ENCODE measurements around the gene DHRS13.
"Not testable (repeated sequence)": the region's sequence is repeated elsewhere in the genome, so short reads cannot be mapped to it uniquely, and the experiment has no call there.

The DHRS13 gene

DNA sequence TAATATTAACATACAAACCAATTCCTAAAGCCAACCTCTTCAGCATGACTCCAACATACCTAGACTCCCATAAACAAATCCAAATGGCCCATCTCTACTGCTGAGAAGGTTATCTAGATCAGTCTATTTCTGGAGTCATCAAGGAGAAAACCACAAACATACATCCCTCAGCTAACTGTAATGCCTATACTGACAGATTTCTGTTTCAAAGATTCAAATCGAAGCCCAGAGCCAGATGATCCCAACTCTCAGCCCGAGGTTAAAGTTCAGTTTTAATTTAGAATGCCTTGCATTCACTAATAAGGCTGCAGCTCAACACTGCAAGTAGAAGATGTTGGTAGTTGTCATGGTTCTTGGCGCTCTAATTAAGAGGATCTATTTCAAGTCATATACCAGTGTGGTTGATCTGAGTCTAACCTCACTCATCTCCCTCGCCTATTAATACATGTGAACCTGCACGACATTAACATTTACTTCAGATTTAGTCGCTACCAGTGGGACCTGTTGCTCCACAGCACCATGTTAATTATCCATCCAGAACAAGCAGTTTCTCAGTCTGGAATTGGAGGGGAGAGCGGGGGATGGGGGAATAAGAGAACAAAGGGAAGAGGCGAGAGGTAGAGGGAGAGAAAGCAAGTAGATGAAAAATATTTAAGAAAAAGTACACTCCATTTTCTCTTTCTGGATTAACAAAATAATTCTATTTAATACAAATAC lies 33.0 kb upstream of the DHRS13 start:
- no peak for DNase-seq (ENCODE audit: low read depth)

DNA sequence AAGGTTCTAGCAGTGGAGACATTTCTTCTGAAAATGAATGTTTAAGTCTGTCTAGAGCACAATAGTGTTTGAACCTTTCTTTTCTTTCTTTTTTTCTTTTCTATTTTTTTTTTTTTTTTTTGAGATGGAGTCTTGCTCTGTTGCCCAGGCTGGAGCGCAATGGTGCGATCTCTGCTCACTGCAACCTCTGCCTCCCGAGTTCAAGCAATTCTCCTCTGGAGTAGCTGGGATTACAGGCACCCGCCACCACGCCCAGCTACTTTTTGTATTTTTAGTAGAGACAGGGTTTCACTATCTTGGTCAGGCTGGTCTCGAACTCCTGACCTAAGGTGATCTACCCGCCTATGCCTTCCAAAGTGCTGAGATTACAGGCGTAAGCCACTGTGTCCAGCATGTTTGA lies 31.6 kb upstream of the DHRS13 start:
- not testable (repeated sequence) for DNase-seq (ENCODE audit: low read depth)

DNA sequence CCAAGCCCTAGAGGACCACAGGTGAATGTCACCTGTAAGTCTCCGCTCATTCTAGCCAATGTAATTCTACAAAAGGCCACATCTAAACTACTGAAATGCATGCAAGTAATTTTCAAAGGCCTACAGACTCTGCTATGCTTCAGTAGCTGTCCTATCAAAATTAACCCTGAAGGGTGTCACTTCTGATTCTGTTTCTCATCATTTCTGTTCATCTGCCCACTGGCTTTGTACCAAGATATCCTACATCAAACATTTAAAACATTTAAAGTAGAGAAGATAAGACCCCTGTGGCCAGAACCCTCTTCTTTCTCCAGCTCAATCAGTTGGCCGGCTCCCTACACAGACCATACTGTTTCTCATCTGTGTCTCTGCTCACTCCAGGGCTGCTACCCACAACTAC lies 26.9 kb upstream of the DHRS13 start:
- DNase-seq (ENCODE audit: low read depth): no peak

DNA sequence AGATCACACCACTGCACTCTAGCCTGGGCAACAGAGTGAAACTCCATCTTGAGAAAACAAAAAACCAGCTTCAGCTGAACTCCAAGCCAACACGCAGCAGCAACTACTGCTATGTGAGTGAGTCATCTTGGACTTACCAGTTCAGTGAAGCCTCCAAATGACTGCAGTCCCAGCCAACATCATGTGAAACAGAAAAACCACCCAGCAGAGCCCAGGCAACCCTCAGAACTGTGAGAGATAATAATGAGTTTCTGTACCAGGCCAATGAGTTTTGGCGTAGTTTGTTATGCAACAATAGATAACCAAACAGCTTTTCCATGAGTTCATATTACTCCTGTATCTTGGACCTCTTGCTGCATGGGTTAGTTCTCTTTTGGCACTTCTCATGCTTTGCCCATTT lies 25.2 kb upstream of the DHRS13 start:
- no peak for DNase-seq (ENCODE audit: low read depth)

DNA sequence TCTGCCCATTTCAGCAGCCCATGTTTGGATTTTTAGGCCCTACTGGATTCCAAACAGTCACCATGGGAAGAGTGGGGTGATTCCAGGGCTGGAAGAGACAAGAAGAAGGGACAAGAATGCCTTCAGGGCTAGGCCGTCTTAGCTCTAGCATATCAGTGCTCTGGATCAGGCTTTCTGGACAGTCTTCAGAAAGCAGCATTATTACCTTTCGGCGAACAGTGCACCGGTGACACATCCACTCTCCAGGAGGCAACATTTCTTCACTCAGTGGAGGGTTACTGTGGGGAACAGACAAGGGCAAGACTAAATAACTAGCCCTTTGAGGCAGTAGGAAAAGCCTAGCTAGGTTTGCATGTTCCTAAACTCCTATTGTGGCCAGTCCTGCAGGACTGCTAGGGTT lies 23.9 kb upstream of the DHRS13 start:
- DNase-seq (ENCODE audit: low read depth): no peak

DNA sequence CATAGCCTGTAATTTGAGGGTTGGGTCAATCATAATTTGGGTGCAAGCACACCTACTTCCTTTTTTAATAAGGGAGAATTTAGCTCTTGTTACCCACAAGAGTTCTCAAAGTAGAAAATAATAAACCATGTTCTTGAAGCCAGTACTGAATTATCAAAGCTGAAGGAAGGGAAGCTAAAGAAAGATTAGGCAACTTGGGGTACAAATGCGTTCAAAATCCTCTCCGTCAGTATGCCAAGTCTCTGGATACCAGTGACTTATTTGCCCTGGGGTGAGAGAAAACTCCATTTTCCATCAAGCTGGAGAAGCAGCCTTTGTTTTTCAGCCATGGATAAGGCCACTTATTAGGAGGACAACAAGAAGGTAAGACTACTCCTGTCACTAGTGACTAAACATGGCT lies 23.5 kb upstream of the DHRS13 start:
- no peak for DNase-seq (ENCODE audit: low read depth)

DNA sequence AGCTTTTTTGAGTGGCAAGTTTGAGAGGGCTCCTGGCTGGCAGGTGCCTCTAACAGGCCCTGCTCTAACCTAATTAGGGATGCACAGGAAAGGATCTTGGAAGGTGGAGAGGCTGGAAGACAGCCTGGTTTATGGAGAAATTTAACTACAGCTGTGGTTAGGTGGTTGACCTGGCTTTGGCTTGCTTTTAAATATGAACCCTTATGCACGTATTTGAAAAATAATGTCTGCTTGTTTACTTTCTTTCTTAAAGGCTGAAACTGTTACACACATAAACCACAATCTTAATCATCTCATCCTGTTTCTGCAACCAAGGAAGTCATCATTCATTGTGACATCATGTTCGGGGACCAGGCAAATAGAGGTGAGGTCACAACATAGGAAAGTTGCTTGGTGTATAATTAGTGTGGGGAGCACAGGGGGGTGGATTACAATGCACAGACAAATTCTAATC lies 23.1 kb upstream of the DHRS13 start:
- no peak for DNase-seq (ENCODE audit: low read depth)

DNA sequence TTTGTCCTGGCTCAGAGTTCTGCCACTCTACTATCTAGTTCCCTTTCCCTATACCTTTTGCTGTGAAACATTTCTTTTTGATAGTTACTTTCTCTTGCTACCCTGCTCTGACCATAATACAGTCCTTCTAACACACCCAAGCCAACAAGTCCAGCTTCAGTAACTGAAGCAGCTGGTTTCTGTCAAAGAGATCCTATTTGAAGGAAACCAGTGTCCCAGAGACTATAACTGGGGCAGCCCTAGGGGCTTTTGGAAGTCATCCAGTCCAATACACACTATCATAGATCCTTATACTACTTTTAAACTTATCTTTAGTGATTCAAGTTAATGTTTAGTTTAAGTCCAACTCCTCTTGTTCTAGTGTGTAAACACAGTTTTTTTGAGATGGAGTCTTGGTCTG lies 17.3 kb upstream of the DHRS13 start:
- no peak for DNase-seq (ENCODE audit: low read depth)

DNA sequence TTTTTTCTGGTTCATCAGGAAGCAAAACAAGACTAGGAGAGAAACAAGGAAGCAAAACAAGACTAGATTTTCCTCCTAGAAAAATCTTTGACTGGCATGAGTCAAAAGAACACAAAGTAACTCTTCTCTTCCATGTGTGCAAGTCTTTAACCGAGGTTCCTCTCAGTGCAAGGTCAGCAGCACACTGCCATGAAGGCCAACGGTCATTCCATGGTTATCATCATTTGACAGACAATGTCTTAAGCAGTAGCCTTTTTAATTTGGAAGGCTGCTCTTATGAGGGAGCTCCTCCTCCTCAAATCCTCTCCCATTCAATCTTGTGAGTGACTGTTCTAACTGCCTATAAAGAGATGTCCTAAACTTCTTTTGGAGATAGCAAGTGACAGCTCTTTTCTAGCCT lies 15.4 kb upstream of the DHRS13 start:
- DNase-seq (ENCODE audit: low read depth): no peak

DNA sequence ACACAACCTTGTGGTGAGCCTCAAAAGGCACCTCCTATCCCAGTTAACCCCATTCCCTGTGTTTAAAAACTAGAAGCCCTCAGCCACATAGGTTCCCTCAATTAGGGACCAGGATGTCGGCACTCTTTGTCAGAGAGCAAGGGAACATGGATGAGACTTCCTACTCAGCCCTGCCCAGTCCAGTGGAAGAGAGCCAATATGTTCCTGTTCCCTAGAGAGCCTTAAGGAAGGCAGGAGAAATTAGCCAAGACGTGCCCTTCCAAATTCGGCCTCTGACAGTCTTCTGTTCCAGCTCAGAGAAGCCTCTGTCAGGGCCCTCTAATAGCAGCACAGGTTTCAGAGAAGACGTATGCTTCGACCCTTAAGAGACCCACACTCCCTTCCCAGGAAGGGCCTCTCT lies 14.6 kb upstream of the DHRS13 start:
- no peak for DNase-seq (ENCODE audit: low read depth)

DNA sequence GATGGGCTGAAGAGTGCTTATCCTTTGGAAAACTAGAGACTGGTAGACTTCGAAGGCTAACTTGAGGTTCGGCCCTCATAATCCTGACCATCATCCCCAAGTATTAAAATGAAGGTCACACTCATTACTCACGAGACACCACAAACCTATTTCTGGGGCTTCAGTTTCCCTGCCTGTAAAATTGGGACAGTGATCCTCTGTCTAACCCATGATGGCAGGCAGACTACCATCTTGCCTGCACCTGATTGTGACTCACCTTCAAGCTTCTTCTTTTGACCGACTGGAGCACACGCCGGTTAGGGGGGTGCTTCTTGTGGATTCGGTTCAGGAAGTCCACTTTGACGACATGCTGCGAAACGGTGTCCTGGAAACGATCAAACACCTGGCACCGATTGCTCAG lies 14.2 kb upstream of the DHRS13 start:
- no peak for DNase-seq (ENCODE audit: low read depth)

DNA sequence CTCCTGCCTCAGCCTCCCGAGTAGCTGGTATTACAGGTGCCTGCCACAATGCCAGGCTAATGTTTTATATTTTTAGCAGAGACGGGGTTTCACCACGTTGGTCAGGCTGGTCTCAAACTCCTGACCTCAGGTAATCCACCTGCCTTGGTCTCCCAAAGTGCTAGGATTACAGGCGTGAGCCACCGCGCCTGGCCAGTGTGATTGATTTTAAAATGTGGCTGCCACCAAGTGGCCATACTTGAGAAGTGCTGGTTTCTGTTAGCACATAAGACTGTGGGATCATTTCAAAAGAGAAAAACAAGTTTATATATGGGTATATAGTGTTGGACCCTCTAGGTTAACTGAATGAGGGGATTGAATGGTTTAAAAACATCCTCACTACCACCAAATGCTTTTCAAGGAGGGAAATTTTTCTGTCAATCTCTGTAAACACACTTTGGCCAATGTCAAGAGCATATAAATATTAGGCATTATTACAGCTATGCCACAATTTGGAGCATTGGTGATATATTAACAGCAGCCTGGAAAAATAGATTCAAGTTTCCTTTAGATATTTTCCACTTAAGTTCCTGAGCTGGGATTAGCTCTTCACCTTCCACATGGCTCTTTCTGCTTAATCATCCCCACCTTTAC lies 13.5 kb upstream of the DHRS13 start:
- no peak for DNase-seq (ENCODE audit: low read depth)

DNA sequence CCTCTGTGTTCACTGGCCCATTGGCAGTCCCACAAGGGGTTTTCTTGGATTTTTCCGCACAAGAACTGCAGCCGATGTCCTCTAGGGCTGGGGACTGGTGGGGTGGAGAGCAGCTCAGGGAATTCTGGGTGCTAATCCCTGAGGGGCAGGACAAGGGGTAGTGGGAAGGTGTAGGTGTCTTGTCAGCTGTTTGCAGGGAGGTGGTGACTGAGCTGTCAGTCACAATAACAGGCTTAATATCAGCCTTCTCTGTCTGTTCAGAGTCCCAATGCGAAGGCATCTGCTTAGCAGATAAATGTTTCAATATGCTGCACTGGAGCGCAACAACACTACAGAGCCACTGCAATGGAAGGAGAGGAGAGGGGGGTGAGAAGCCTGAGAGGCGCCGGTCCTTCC lies 10.1 kb upstream of the DHRS13 start:
- no peak for DNase-seq (ENCODE audit: low read depth)

DNA sequence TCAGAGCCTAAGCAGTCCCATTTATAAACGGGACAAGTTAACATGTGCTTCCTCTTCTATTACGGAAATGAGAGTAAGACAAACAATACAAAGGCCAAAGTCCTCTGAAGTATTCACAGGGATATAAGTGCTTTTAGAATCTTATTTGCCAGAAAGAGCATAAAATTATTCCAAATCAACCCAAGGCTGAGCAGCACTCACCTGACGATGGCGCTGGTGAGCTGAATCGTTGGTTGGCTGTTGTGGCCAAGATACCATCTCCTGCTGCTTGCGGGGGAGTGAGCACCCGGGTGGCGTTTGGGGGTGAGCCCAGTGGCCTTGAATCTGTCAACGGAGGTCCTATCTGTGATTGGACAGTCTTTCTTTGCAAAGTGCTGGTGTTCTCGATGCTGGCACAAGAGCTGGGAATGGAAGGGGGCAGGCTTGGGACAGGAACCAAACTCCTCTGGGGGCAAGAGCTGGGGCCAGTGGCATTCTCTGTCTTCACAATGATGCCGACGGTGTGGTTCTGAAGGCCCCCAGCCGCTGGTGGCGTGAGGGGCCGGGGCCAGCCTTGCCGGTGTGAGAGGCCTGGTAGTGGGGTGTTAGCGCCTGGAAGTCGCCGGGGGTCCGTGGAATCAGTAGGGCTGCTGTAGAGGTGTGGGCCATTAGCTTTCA lies 9.5 kb upstream of the DHRS13 start:
- no peak for DNase-seq (ENCODE audit: low read depth)

DNA sequence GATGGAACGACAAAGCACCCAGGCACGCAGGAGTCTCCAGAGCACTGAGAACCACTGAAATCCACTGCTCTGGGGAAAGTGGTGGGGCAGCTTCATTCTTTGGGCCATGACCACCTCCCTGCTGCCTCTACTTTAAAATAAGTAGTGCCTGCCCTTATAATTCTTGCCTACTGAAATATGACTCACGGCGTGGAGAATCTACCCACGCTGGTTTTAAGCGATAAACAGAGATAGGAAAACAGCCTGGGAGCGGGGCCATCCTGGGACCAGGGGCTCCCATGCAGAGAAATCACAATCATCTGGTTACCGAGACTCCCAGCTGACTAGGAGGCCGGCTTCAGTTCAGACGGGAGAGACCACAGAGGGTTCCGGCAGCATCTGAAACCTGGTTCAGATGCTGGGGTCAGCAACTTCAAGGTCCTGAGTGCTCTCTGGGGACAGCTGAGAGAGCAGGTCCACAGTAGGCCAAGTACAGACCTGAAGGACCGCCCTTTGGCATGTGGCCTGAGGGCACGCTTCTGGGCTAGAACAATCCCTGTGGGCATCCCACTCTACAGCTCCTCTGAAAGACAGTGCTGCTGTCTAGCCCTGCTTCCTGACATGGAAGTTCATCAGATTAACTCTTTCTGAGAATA lies 8.6 kb upstream of the DHRS13 start:
- DNase-seq (ENCODE audit: low read depth): no peak

DNA sequence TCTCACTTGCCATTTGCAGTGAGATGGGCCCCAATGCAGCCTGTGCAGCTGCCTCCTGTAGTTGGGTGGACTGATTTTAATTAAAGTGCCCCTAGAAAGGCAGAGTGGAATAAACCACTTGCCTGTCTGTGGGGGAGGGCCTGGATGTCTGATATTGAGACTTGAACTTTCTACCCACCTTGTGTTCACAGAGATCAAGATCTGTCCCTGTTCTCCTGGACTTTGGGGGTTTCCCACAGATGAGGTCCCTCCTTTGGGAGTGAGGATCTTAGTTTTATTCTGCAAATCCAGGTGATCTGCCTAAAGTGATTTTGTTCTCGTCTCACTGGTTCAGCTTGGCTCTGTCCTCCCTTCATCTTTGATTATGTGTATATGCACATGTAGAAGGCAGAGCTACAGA lies 7.7 kb upstream of the DHRS13 start:
- DNase-seq (ENCODE audit: low read depth): no peak

DNA sequence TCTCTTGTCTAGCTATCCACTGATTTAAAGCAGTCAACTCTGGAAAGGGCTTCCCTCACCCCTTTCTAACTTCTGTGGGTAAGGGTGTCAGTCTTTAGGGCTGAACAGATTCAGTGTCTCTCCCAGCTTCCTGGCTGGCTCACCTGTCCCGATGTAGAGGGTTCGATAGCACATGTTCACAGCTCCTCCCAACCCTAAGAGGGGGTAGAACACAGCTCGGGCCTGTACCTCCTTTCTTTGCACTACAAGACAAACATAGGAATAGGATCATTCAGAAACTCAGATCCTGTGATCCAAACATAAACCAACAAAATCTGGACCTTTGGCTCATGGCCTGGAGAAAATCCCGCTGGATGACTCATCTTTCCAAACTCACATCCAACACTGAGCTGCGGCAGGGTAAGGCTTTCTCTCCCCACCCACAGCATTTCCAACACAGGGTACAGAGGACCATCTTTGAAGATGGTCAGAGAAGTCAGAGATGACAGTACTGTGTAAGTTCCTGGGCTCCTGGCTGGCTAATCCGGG lies 5.8 kb upstream of the DHRS13 start:
- no peak for DNase-seq (ENCODE audit: low read depth)

DNA sequence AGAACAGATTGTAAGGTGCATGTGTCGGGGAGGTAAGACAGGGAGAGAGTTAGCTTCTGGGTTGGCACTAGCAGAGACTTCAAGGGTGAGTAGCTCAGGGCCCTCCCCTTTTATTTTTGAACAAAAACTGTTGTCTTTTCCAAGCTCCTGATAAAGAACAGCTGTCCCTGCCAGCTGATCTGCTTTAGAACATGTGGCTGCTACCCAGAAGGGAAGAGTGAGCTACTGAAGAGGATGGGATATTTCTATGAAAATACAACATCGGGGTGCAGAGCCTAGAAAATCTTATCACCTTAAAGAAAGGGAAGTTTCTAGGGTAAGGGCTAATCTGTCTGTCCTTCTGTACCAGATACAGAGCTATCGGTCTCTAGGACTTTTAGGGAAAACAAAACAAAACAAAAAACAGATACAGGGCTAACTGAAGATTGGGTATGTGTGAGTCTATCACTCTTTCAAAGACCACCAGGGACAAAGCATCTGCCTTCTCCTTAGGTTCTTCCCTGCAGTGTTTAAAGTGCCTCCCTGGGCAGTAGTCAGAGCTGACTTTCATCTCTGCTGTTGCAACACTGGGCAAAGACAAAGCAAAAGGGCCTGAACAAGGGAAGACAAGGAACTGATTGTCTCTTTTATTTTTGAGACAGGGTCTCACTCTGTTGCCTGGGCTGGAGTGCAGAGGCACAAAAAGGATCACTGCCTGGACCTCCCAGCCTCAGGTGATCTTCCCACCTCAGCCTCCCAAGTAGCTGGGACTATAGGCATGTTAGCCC lies 5.0 kb upstream of the DHRS13 start:
- DNase-seq (ENCODE audit: low read depth): no peak

DNA sequence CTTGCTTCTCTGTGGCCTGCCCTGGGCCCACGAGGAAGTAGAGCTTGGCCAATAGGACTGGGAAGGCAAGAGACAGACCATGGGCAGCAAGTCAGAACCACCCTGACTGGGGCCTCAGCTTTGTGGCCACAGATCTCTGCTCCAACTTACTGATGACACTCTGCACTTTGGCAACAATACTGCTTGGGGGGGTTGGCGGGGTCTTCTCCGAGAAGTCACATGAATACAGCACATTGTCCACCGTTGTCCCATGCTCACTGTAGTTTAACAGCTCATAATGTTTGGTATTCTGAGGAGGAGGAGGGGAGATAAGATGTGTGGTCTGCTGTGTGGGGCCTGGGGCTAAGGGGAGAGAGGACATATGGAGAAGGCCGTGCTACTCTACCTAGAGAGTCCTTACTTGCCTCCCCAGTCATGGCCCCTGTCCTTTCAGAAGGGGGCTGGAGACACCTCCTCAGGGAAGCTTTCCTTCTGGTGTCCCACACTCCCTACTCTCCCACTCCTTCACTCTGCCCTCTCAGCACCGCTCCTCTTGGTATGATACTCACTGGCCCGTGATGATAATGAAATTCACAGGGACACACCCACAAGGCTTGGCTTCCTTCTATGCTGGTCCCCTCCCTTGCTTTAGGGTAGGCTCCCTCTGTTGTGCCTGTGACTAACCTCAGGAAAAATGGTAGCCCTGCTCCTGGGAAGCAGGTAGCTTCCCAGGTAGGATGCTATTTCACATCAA lies 4.0 kb upstream of the DHRS13 start:
- no peak for DNase-seq (ENCODE audit: low read depth)

DNA sequence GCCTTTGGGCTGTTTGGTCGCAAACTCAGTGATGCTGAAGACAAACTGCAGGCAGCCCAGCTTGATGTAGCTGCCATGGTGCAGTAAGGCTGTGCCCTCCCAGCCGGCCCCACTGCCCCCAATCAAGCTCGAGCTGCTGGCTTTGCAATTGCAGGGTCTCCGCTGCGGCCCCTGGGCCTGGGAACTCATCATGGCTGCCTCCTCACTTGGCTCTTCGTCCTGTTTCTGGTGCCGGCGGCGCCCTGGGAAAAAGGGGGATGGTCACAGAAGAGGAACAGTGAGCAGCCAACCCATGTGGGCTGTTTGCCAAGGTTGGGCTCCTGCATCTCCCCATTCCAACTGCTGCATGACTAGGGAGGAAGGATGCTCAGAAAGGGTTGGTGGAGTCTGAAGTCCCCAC lies 3.4 kb upstream of the DHRS13 start:
- no peak for DNase-seq (ENCODE audit: low read depth)

DNA sequence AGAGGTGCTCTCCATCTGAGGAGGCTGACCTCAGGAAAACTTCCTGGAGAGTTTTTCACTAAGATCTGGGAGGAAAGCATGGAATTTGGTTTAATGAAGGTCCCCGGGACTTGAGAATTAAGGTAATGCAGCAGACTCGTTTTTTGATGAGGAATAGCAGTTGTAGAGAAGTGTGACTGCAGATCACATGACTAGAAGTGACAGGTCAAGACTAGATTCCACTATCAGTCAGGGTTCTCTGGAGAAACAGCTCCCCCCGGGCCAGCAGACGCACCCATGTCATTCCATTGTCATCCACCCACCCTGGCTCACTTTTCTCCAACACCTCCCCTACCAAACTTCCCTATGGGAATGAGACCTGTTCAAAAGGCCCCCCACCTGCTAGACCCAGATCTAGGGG lies 1.9 kb upstream of the DHRS13 start:
- no peak for DNase-seq (ENCODE audit: low read depth)

DNA sequence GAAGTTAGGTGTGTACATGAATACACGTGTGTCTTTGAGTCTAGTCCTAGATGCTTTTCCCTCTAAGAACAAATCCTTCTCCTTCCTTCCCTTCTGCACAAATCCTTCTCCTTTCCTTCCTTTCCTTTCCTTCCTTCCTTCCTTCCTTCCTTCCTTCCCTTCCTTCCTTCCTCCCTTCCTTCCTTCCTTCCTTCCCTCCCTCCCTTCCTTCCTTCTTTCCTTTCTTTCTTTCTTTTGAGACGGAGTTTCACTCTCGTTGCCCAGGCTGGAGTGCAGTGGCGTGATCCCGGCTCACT lies 615 bp upstream of the DHRS13 start:
- not testable (repeated sequence) for DNase-seq (ENCODE audit: low read depth)
